Raji (cell line): ENCODE data around the gene CRELD2.

Source experiments
- POLR2A ChIP-seq: IDR thresholded peaks from 2 replicates; pipeline ENCODE4 v1.6.1; 2011; ENCODE audit warnings: low read depth, low read length, control low read depth; ENCODE audit not compliant: insufficient read depth

The CRELD2 gene

GRCh38 chr22:49916831-49917230 lies 1.6 kb upstream of the CRELD2 start:
- no peak for TF ChIP-seq POLR2A

- TF ChIP-seq POLR2A = no peak
Observed at GRCh38 chr22:49918911-49919881, 762 bp downstream of the CRELD2 start.

- TF ChIP-seq POLR2A = no peak
Observed at GRCh38 chr22:49920859-49921258, 2.4 kb downstream of the CRELD2 start.

- TF ChIP-seq POLR2A = no peak
Observed at GRCh38 chr22:49921508-49922278, 3.3 kb downstream of the CRELD2 start.

GRCh38 chr22:49922484-49922883 lies 4.0 kb downstream of the CRELD2 start:
- no peak for TF ChIP-seq POLR2A

- TF ChIP-seq POLR2A = no peak
Observed at GRCh38 chr22:49922926-49923325, 4.5 kb downstream of the CRELD2 start.

GRCh38 chr22:49923445-49923844 lies 5.0 kb downstream of the CRELD2 start:
- no peak for TF ChIP-seq POLR2A

- TF ChIP-seq POLR2A = no peak
Observed at GRCh38 chr22:49924113-49924833, 5.8 kb downstream of the CRELD2 start.

- TF ChIP-seq POLR2A = no peak
Observed at GRCh38 chr22:49925525-49926128, 7.2 kb downstream of the CRELD2 start.

GRCh38 chr22:49926916-49927315 lies 8.5 kb downstream of the CRELD2 start:
- no peak for TF ChIP-seq POLR2A

GRCh38 chr22:49927483-49928184 lies 9.2 kb downstream of the CRELD2 start:
- TF ChIP-seq POLR2A = no peak

GRCh38 chr22:49928185-49928495 lies 9.7 kb downstream of the CRELD2 start:
- no peak for TF ChIP-seq POLR2A

- TF ChIP-seq POLR2A = no peak
Observed at GRCh38 chr22:49928555-49929210, 10.2 kb downstream of the CRELD2 start.
